ENCODE measurements around the gene SDR9C7.

SDR9C7 gene

DNA sequence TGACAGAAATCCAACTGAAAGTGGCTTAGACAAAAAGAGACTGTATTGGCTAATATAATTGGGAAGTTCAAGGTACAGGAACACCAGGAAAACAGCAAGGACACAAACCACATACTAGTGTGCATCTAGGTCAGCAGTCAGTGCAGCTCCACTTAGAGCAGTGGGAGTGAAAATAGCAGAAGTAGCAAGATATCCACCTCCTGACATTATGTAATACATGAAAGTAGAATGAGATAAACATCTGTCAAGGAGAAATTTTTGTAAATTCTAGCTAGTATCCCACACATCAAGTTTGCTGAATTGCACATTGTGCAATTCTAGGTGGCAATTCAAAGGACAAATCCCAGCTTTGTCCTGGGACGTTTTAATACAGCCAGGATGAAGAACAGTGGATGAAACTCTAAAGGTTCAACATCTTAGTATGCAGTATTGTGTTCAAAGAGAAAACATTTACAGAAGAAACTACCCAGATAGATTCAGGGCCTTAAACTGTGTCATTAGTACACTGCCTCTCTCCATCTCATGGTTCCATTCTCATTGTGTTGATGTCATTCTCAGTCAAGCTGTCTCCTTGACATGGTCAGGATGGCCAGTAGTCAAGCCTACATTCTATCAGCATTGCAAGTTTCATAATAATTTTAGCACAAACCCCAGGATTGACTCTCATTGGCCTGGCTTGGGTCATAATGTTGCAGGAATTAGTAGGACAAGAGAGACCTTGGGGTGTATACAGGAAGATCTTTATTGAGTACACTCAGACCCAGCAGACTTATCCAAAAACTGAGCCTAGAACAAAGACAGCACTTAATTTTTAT is 56.8 kb downstream of the SDR9C7 start:
- H2AFZ ChIP-seq (ENCODE audit: low read length): no peak overlapping the region
- H3K9ac ChIP-seq (ENCODE audit: low read length): no peak overlapping the region
- no peaks in the 10 kb centered on the region for H3F3A ChIP-seq (ENCODE audit: insufficient read depth, low read length)
- no peak for TF ChIP-seq EZH2 (IDR thresholded peaks at IDR 0.05; ENCODE audit: borderline replicate concordance, low read length)
- TF ChIP-seq, protein P1, sequence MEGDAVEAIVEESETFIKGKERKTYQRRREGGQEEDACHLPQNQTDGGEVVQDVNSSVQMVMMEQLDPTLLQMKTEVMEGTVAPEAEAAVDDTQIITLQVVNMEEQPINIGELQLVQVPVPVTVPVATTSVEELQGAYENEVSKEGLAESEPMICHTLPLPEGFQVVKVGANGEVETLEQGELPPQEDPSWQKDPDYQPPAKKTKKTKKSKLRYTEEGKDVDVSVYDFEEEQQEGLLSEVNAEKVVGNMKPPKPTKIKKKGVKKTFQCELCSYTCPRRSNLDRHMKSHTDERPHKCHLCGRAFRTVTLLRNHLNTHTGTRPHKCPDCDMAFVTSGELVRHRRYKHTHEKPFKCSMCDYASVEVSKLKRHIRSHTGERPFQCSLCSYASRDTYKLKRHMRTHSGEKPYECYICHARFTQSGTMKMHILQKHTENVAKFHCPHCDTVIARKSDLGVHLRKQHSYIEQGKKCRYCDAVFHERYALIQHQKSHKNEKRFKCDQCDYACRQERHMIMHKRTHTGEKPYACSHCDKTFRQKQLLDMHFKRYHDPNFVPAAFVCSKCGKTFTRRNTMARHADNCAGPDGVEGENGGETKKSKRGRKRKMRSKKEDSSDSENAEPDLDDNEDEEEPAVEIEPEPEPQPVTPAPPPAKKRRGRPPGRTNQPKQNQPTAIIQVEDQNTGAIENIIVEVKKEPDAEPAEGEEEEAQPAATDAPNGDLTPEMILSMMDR (IDR thresholded peaks at IDR 0.05; ENCODE audit: low read length): no peak
- no peaks in the 10 kb centered on the region for H4K20me1 ChIP-seq (ENCODE audit: insufficient read depth, low read length)
- H3K9me2 ChIP-seq (ENCODE audit: low read depth, low read length): no peaks in the 10 kb centered on the region
- no peak overlapping the region for H3K27ac ChIP-seq (ENCODE audit: low read depth, low read length, poor library complexity, severe bottlenecking)
- H3K4me2 ChIP-seq (ENCODE audit: low read length): no peak overlapping the region
- H3K4me1 ChIP-seq (ENCODE audit: insufficient read depth, low read length, severe bottlenecking): no peaks in the 10 kb centered on the region
- H3K27me3 ChIP-seq (ENCODE audit: insufficient read depth, low read length): no peaks in the 10 kb centered on the region
- no peaks in the 10 kb centered on the region for H3K79me2 ChIP-seq (ENCODE audit: insufficient read depth, low read length)
- no peak overlapping the region for H3K4me3 ChIP-seq (ENCODE audit: low read depth, low read length, poor library complexity, severe bottlenecking)
- peaks cover 5% of the 10 kb centered on the region for H3K9me3 ChIP-seq (ENCODE audit: low read length)
- no peaks in the 10 kb centered on the region for H3K36me3 ChIP-seq (ENCODE audit: insufficient read depth, low read length)

DNA sequence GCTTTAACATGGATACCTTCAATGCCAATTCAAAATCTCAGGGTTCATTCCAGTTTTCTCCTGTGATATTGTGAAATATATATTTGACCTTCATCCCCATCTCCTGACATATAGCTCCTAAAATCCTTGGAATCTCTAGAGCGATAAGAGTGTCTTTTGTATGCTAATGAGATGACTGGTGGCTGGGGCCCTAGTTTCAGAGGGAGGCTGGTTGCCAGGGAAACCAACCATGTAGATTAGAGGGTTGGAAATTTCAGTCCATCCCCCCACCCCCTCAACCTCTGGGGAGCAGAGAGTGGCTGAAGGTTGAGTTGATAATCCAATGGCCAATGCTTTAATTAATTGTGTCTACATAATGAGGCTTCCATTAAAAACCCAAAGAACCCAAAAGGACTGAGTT is 59.4 kb downstream of the SDR9C7 start:
- Histone ChIP-seq H3K27ac (ENCODE audit: low read depth, low read length, poor library complexity, severe bottlenecking) (no peak overlapping the region), H2AFZ (ENCODE audit: low read length) (no peak overlapping the region), H3K36me3 (ENCODE audit: insufficient read depth, low read length) (no peaks in the 10 kb centered on the region), H3K9me3 (ENCODE audit: low read length) (peaks cover 5% of the 10 kb centered on the region), H3K27me3 (ENCODE audit: insufficient read depth, low read length) (no peaks in the 10 kb centered on the region), H3K79me2 (ENCODE audit: insufficient read depth, low read length) (no peaks in the 10 kb centered on the region), H3F3A (ENCODE audit: insufficient read depth, low read length) (no peaks in the 10 kb centered on the region), H3K4me1 (ENCODE audit: insufficient read depth, low read length, severe bottlenecking) (no peaks in the 10 kb centered on the region), H3K4me3 (ENCODE audit: low read depth, low read length, poor library complexity, severe bottlenecking) (no peak overlapping the region), H3K9ac (ENCODE audit: low read length) (no peak overlapping the region), H4K20me1 (ENCODE audit: insufficient read depth, low read length) (no peaks in the 10 kb centered on the region), H3K4me2 (ENCODE audit: low read length) (no peak overlapping the region), H3K9me2 (ENCODE audit: low read depth, low read length) (no peaks in the 10 kb centered on the region)
- no peak for TF ChIP-seq EZH2 (IDR thresholded peaks at IDR 0.05; ENCODE audit: borderline replicate concordance, low read length)
- TF ChIP-seq, protein P1 (IDR thresholded peaks at IDR 0.05; ENCODE audit: low read length): no peak

DNA sequence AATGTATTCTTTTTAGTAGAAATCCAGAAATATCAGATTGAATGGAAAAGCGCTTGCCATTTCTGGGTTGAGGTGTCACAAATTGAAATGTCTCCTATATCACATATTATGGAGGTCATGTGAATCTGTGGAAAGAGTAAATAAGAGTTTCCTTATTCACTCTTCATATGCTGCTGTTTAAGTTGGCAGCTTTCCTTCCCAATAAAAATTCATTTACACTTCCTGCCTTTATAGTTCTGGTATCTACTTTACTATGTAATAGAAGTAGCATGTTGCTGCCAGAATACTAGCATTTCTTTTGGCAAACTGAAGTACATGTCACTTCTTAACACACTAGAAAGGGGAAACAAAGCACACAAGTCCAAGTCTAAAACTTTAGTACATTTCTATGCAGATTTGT is 60.8 kb downstream of the SDR9C7 start:
- Histone ChIP-seq H3K36me3 (ENCODE audit: insufficient read depth, low read length) (no peaks in the 10 kb centered on the region), H3K4me1 (ENCODE audit: insufficient read depth, low read length, severe bottlenecking) (no peaks in the 10 kb centered on the region), H3K9me3 (ENCODE audit: low read length) (peaks cover 5% of the 10 kb centered on the region), H3K4me3 (ENCODE audit: low read depth, low read length, poor library complexity, severe bottlenecking) (no peak overlapping the region), H2AFZ (ENCODE audit: low read length) (no peak overlapping the region), H3K9ac (ENCODE audit: low read length) (no peak overlapping the region), H3K79me2 (ENCODE audit: insufficient read depth, low read length) (no peaks in the 10 kb centered on the region), H3F3A (ENCODE audit: insufficient read depth, low read length) (no peaks in the 10 kb centered on the region), H3K9me2 (ENCODE audit: low read depth, low read length) (no peaks in the 10 kb centered on the region), H3K27me3 (ENCODE audit: insufficient read depth, low read length) (no peaks in the 10 kb centered on the region), H4K20me1 (ENCODE audit: insufficient read depth, low read length) (no peaks in the 10 kb centered on the region), H3K27ac (ENCODE audit: low read depth, low read length, poor library complexity, severe bottlenecking) (no peak overlapping the region), H3K4me2 (ENCODE audit: low read length) (no peak overlapping the region)
- no peak for TF ChIP-seq EZH2 (IDR thresholded peaks at IDR 0.05; ENCODE audit: borderline replicate concordance, low read length)
- TF ChIP-seq, protein P1 (IDR thresholded peaks at IDR 0.05; ENCODE audit: low read length): no peak

Measured in OCI-LY1 (cell line).